A204.1 (cell line): ENCODE measurements around the gene OR52D1.

Source experiments
- FAIRE-seq: peaks from 2 replicates; lab custom pipeline; 2012; peaks lifted over from hg19 to GRCh38; lab: Jason Lieb, UNC

Gene OR52D1

DNA sequence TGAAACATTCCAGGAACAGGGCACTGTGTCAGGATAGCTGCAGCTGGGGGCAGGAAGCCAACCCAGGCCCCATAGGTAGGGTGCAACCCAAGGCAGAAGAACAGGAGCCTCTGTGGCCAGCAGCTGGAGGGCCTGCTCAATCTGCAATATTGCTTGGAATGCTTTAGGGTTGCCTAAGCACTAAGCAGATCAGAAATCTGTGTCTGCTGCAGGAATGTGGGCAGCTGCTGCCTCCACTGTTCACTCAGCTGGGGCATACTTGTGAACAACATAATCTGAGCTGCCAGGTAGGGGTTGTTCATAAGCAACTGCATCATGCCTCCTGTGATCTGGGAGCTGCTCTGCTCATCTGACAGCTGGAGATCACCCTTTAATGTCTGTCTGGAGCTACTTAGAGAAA is 26.4 kb downstream of the OR52D1 start:
- no peak for FAIRE-seq

GRCh38 chr11:5516599-5516998 is 28.1 kb downstream of the OR52D1 start, which contains the start of gene UBQLNL:
Gene UBQLNL, minus strand, starts transcription at chr11:5516699. Its CDS starts 258 bp downstream, at chr11:5516441.
- FAIRE-seq: no peak

- FAIRE-seq: no peak
Observed at GRCh38 chr11:5521540-5521939, 33.1 kb downstream of the OR52D1 start.

DNA sequence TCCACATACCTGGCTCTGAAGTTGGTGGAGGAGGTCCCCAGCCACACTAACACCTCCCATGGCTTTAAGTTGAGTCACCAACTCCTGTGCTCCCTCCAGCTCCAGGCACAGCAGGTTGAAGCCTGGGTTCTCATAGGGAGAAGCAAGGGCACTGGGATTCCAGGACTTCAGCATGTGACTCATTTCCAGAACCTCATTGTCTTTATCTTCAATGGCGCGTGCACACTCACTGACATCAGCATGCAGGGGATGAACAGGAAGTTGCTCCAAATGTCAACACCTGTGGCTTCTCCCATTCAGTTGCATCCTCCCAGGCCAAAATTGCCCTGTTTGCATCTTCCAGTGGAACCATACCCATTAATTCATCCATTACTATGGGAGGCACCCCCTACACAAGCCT is 33.8 kb downstream of the OR52D1 start:
- no peak for FAIRE-seq

DNA sequence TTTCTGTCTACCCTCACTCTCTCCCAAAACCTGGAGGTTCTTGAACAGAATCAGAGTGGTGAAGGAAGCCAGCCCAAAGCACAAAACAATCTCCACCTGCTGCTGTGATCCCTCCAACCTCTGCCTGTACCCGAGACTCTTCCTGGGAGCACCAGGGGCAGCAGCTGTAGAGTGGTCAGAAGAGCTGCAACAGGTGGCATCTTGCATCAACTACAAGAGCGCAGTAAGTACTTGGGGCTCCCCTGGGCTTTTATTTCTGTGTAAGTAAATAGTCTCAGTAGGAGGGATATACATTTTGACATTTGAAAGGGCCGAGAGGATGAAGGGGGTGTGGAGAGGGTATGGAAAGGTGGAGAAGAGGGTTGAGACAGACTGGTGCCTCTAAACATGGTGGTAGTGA is 36.3 kb downstream of the OR52D1 start:
- no peak for FAIRE-seq

- no peak for FAIRE-seq
Observed at GRCh38 chr11:5527716-5528115, 39.2 kb downstream of the OR52D1 start.

DNA sequence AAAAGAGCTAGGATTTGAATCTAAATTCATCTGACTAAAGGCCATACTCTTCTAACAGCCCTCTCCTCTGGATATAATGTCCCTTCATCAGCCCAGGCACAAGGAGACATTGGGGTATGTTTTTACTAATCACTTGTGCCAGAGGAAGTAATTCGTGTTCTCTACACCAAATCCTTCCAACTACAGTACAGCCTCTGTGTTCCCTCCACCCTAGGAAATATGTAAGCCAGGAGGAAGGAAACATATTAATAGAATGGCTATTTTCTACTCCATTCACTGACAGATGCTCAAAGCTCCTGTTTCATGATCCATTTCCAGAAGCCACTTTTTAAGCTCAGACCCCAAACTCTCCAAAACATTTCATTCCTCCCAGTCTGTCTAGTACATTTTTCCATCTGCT is 40.0 kb downstream of the OR52D1 start:
- FAIRE-seq: no peak

DNA sequence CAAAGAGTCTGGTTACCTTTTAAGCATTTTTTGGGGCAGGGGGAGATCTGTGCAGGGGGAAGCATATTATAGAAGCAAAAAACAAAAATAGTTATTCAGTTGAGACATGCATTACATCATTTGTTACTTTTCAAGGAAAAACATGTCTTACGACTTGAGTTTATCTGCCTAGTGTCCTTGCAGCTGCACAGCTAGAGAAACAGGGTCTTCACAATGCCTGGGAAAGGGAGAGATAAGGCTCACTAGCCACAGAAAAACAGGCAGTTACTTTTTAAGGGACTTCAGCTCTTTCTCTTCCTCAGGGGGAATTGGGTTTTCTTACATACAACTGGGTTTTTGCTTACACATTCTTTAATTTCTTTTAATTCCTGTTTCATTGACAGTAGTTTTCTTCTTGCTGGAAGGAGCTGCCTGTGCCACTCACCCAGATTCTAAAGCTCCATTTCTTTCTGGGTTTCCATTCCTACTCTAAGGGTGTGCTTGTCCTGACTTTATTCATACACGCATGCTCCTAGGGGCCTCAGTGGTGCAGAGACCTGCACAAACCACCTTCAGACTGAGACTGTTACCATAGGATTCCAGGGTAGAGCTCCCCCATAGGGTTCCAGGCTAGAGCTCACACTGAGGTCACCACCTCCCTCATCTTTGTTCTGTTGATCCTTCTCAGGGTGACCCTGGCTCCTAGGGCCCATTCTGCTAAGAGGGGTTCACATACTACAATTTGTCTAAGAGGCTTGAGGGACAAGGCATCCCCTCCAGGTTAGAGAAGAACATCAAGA is 42.8 kb downstream of the OR52D1 start:
- no peak for FAIRE-seq

DNA sequence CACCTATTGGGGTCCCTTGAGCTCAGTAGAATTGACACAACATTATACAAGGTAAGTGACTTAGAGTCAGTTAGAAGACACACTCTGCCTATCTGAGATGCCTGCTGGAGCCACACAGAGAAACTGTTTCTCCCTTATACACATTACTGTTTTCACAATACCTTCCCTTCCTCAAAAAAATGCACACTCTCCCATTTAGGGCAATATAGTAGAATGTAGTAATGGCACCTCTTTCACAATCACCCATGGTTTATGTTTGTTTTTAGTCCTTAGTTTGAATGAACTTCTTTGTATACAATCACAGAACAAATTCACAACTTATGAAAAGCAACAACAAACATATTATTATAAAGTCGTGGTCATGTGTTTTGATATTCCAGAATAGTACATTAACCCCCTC is 45.6 kb downstream of the OR52D1 start:
- no peak for FAIRE-seq

GRCh38 chr11:5536482-5536881 is 48.0 kb downstream of the OR52D1 start:
- no peak for FAIRE-seq
